Peyer's patch (tissue), 4 donors: Measurements from ENCODE around the gene MKRN2OS.

Experiments used
- POLR2A ChIP-seq, 2 donors: fragments of 450-650 bp; IDR thresholded peaks; one replicate each; pipeline ENCODE4 v1.5.1; 2017; ENCODE audit warnings: antibody characterized with exemption in 2 of 2, mild to moderate bottlenecking in 2 of 2, moderate library complexity in 2 of 2
- TF ChIP-seq, protein P1 (sequence below), 6 experiments: fragments of 450-650 bp in 4 of 6; fragments of 200-600 bp in 2 of 6; sonication (generic) in 1 of 6; IDR thresholded peaks; one replicate each; pipeline ENCODE4 v1.5.1; 2017 to 2019; ENCODE audit warnings: antibody characterized with exemption in 6 of 6, mild to moderate bottlenecking in 3 of 6, moderate library complexity in 1 of 6

DNA sequence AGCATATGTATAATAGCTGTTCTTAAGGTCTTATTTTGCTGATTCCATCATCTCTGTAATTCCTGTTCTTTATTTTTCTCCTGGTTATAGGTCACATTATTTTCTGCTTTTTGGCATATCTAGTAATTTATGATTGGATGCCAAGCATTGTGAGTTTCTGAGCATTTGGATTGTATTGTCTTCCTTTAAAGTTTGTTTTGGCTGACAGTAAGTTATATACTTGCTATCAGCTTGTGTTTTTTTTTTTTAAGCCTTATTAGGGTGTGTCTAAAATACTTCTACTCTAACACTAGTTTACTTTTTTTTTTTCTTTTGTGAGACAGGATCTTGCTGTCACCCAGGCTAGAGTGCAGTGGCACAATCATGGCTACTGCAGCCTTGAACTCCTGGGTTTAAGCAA lies 21.7 kb upstream of the MKRN2OS start:
- TF ChIP-seq, protein P1, sequence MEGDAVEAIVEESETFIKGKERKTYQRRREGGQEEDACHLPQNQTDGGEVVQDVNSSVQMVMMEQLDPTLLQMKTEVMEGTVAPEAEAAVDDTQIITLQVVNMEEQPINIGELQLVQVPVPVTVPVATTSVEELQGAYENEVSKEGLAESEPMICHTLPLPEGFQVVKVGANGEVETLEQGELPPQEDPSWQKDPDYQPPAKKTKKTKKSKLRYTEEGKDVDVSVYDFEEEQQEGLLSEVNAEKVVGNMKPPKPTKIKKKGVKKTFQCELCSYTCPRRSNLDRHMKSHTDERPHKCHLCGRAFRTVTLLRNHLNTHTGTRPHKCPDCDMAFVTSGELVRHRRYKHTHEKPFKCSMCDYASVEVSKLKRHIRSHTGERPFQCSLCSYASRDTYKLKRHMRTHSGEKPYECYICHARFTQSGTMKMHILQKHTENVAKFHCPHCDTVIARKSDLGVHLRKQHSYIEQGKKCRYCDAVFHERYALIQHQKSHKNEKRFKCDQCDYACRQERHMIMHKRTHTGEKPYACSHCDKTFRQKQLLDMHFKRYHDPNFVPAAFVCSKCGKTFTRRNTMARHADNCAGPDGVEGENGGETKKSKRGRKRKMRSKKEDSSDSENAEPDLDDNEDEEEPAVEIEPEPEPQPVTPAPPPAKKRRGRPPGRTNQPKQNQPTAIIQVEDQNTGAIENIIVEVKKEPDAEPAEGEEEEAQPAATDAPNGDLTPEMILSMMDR (IDR thresholded peaks at IDR 0.05) = no peak
- TF ChIP-seq POLR2A (IDR thresholded peaks at IDR 0.05) = no peak
